ENCODE measurements around the gene IFI44L.

DNA sequence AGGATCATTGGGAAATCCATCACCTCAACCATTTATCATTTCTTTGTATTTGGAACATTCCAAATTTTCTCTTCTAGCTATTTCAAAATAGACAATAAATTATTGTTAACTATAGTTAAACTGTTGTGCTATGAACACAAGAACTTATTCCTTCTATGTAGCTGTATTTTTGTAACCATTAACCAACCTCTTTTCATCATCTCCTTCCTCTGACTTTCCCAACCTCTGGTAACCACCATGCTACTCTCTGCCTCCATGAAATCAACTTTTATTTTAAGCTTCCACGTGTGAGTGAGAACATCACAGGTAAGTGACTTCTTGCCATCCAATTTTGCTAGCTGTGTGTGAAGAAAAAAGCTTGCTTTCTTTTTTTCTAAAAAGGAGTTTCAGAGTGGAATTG lies 418 bp downstream of the IFI44L start:
- TF ChIP-seq, protein P1, sequence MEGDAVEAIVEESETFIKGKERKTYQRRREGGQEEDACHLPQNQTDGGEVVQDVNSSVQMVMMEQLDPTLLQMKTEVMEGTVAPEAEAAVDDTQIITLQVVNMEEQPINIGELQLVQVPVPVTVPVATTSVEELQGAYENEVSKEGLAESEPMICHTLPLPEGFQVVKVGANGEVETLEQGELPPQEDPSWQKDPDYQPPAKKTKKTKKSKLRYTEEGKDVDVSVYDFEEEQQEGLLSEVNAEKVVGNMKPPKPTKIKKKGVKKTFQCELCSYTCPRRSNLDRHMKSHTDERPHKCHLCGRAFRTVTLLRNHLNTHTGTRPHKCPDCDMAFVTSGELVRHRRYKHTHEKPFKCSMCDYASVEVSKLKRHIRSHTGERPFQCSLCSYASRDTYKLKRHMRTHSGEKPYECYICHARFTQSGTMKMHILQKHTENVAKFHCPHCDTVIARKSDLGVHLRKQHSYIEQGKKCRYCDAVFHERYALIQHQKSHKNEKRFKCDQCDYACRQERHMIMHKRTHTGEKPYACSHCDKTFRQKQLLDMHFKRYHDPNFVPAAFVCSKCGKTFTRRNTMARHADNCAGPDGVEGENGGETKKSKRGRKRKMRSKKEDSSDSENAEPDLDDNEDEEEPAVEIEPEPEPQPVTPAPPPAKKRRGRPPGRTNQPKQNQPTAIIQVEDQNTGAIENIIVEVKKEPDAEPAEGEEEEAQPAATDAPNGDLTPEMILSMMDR (IDR thresholded peaks at IDR 0.05) = no peak
- TF ChIP-seq EP300 (IDR thresholded peaks at IDR 0.05; ENCODE audit: borderline replicate concordance in 1 of 2, low read depth in 1 of 2, low read length in 1 of 2) = no peak
- TF ChIP-seq POLR2AphosphoS5 (IDR thresholded peaks at IDR 0.05; ENCODE audit: low read depth, low read length) = no peak
- TF ChIP-seq YY1 (IDR thresholded peaks at IDR 0.05; ENCODE audit: low read depth) = no peak
- TF ChIP-seq, protein P2, sequence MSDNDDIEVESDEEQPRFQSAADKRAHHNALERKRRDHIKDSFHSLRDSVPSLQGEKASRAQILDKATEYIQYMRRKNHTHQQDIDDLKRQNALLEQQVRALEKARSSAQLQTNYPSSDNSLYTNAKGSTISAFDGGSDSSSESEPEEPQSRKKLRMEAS (IDR thresholded peaks at IDR 0.05; ENCODE audit: low read depth) = no peak
- no peak for TF ChIP-seq EZH2phosphoT487 (IDR thresholded peaks at IDR 0.05; ENCODE audit: borderline replicate concordance, low read depth)
- TF ChIP-seq, protein P3, sequence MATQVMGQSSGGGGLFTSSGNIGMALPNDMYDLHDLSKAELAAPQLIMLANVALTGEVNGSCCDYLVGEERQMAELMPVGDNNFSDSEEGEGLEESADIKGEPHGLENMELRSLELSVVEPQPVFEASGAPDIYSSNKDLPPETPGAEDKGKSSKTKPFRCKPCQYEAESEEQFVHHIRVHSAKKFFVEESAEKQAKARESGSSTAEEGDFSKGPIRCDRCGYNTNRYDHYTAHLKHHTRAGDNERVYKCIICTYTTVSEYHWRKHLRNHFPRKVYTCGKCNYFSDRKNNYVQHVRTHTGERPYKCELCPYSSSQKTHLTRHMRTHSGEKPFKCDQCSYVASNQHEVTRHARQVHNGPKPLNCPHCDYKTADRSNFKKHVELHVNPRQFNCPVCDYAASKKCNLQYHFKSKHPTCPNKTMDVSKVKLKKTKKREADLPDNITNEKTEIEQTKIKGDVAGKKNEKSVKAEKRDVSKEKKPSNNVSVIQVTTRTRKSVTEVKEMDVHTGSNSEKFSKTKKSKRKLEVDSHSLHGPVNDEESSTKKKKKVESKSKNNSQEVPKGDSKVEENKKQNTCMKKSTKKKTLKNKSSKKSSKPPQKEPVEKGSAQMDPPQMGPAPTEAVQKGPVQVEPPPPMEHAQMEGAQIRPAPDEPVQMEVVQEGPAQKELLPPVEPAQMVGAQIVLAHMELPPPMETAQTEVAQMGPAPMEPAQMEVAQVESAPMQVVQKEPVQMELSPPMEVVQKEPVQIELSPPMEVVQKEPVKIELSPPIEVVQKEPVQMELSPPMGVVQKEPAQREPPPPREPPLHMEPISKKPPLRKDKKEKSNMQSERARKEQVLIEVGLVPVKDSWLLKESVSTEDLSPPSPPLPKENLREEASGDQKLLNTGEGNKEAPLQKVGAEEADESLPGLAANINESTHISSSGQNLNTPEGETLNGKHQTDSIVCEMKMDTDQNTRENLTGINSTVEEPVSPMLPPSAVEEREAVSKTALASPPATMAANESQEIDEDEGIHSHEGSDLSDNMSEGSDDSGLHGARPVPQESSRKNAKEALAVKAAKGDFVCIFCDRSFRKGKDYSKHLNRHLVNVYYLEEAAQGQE (IDR thresholded peaks at IDR 0.05; ENCODE audit: low read depth, low read length) = no peak
- no peak for TF ChIP-seq RAD21 (IDR thresholded peaks at IDR 0.05; ENCODE audit: low read length)
- TF ChIP-seq, protein P4, sequence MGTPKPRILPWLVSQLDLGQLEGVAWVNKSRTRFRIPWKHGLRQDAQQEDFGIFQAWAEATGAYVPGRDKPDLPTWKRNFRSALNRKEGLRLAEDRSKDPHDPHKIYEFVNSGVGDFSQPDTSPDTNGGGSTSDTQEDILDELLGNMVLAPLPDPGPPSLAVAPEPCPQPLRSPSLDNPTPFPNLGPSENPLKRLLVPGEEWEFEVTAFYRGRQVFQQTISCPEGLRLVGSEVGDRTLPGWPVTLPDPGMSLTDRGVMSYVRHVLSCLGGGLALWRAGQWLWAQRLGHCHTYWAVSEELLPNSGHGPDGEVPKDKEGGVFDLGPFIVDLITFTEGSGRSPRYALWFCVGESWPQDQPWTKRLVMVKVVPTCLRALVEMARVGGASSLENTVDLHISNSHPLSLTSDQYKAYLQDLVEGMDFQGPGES (IDR thresholded peaks at IDR 0.05; ENCODE audit: low read depth, low read length) = no peak
- no peak for TF ChIP-seq TCF12 (IDR thresholded peaks at IDR 0.05)
- TF ChIP-seq TEAD4 (IDR thresholded peaks at IDR 0.05; ENCODE audit: borderline replicate concordance, insufficient read depth) = no peak
- TF ChIP-seq, protein P5, sequence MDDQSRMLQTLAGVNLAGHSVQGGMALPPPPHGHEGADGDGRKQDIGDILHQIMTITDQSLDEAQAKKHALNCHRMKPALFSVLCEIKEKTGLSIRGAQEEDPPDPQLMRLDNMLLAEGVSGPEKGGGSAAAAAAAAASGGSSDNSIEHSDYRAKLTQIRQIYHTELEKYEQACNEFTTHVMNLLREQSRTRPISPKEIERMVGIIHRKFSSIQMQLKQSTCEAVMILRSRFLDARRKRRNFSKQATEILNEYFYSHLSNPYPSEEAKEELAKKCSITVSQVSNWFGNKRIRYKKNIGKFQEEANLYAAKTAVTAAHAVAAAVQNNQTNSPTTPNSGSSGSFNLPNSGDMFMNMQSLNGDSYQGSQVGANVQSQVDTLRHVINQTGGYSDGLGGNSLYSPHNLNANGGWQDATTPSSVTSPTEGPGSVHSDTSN (IDR thresholded peaks at IDR 0.05) = no peak
- no peak for TF ChIP-seq TAF1 (IDR thresholded peaks at IDR 0.05; ENCODE audit: borderline replicate concordance, low read depth, low read length)
- no peak for TF ChIP-seq MXI1 (IDR thresholded peaks at IDR 0.05; ENCODE audit: low read depth, low read length)

Data from SK-N-SH (cell line).